NB4 (cell line): ENCODE results near the gene CDC23.
A peak's percentile ranks its signal among the peaks of the same experiment; 100 is the strongest.

ENCODE experiments used
- CTCF ChIP-seq: IDR thresholded peaks from one replicate; pipeline ENCODE4 v1.5.1; 2012; ENCODE audit warnings: low read depth, low read length
- POLR2A ChIP-seq: IDR thresholded peaks from 2 replicates; pipeline ENCODE4 v1.6.1; 2011; ENCODE audit warnings: mild to moderate bottlenecking; ENCODE audit not compliant: insufficient read length; ENCODE audit errors: extremely low read depth

- TF ChIP-seq CTCF = no peak
- TF ChIP-seq POLR2A = peak; percentile 53
Measured at GRCh38 chr5:138241688-138242571, 28.8 kb upstream of the CDC23 start.
